HepG2 (cell line): ENCODE measurements around the gene HLA-DQA1. TPM values are rescaled to one million over a fixed set of nuclear protein-coding genes. Genes with fewer than 3 reads are reported as not detected.

Experiments used
- ATAC-seq: fragments of 200-7000 bp; cut with Tn5 transposase; 3 replicates; pipeline ENCODE4 v1.9.1; 2020; ENCODE audit warnings: mild to moderate bottlenecking, moderate library complexity
- BruUV-seq: library from RNA; stranded (reverse); fragments of 400-500 nt; replicated peaks from 2 replicates; lab custom pipeline; 2021; lab: Mats Ljungman, UMichigan
- CTCF ChIA-PET: fragments of 300-600 bp; formaldehyde crosslinking; extraction: SDS; loops from one replicate; lab custom pipeline; 2021; ENCODE audit warnings: low total read pairs, inconsistent platforms, low intra/inter-chr PET ratio; lab: Yijun Ruan, JAX
- POLR2A ChIA-PET: fragments of 350-600 bp; sonication (Branson Sonifier 250); formaldehyde crosslinking; loops from one replicate; lab custom pipeline; 2020; ENCODE audit warnings: antibody characterized with exemption, inconsistent platforms; lab: Yijun Ruan, JAX
- DNase-seq: peaks from one replicate; pipeline ENCODE4 v3.0.0-alpha.2; 2015; ENCODE audit warnings: low spot score
- FAIRE-seq: peaks from 3 replicates; lab custom pipeline; 2011; peaks lifted over from hg19 to GRCh38; lab: Jason Lieb, UNC
- H2AFZ ChIP-seq: one replicate; pipeline ENCODE4 v1.6.1; 2011; ENCODE audit warnings: low read length, inconsistent platforms
- H3K27ac ChIP-seq: fragments of 300-600 bp; 3 replicates; pipeline ENCODE4 v1.8.0; 2011; ENCODE audit warnings: mixed run types, mild to moderate bottlenecking, mixed read lengths, low read length, inconsistent platforms; ENCODE audit not compliant: insufficient read depth; ENCODE audit errors: extremely low read length
- H3K27me3 ChIP-seq, 2 experiments: fragments of 200-600 bp in 1 of 2; 2 replicates in 1 of 2; 3 replicates in 1 of 2; pipeline versions ENCODE4 v1.6.0 to v1.8.0; 2011; ENCODE audit warnings: low read length in 2 of 2, mild to moderate bottlenecking in 2 of 2, moderate library complexity in 2 of 2, inconsistent platforms in 1 of 2; ENCODE audit not compliant: insufficient read depth in 2 of 2, control insufficient read depth in 1 of 2
- H3K36me3 ChIP-seq, 2 experiments: fragments of 200-600 bp in 1 of 2; replicated peaks in 1 of 2; 2 replicates in 1 of 2; 3 replicates in 1 of 2; pipeline versions ENCODE4 v1.5.1 to v1.8.0; 2011; ENCODE audit warnings: low read length in 2 of 2, inconsistent platforms in 1 of 2; ENCODE audit not compliant: insufficient read depth in 2 of 2, control insufficient read depth in 1 of 2
- H3K4me1 ChIP-seq: 2 replicates; pipeline ENCODE4 v1.5.1; 2012; ENCODE audit warnings: low read length, inconsistent platforms; ENCODE audit not compliant: insufficient read depth
- H3K4me2 ChIP-seq: 2 replicates; pipeline ENCODE4 v1.6.0; 2011; ENCODE audit warnings: low read depth, low read length, inconsistent platforms
- H3K4me3 ChIP-seq, 3 experiments: fragments of 200-600 bp in 1 of 3; sonication (generic), shearing (Covaris generic) in 1 of 3; replicated peaks in 1 of 3; 2 replicates each; pipeline ENCODE4 v1.5.1; 2011 to 2016; ENCODE audit warnings: low read length in 3 of 3, inconsistent platforms in 2 of 3, low read depth in 2 of 3, mild to moderate bottlenecking in 2 of 3, control low read depth in 1 of 3, mixed read lengths in 1 of 3; ENCODE audit not compliant: insufficient read depth in 1 of 3
- H3K79me2 ChIP-seq: one replicate; pipeline ENCODE4 v1.6.1; 2011; ENCODE audit warnings: low read length, inconsistent platforms; ENCODE audit not compliant: insufficient read depth
- H3K9ac ChIP-seq: 2 replicates; pipeline ENCODE4 v1.6.0; 2011; ENCODE audit warnings: mild to moderate bottlenecking, low read depth, low read length, inconsistent platforms; ENCODE audit not compliant: insufficient read depth
- H3K9me3 ChIP-seq: 2 replicates; pipeline ENCODE4 v1.5.1; 2012; ENCODE audit warnings: mild to moderate bottlenecking, low read length
- H4K20me1 ChIP-seq: 2 replicates; pipeline ENCODE4 v1.6.0; 2011; ENCODE audit warnings: inconsistent platforms, mild to moderate bottlenecking, low read length, moderate library complexity; ENCODE audit not compliant: insufficient read depth
- ATRX ChIP-seq: sonication (generic); formaldehyde crosslinking; IDR thresholded peaks from 2 replicates; pipeline ENCODE4 v1.4.0; 2020; ENCODE audit warnings: missing genetic modification reagents, borderline replicate concordance
- GATA4 ChIP-seq: sonication (generic); IDR thresholded peaks from 2 replicates; pipeline ENCODE4 v1.6.1; 2016; ENCODE audit warnings: antibody characterized with exemption, low read depth, borderline replicate concordance
- JUN ChIP-seq: sonication (generic); formaldehyde crosslinking; IDR thresholded peaks from 2 replicates; pipeline ENCODE4 v1.4.0; 2020; ENCODE audit warnings: mild to moderate bottlenecking, missing genetic modification reagents
- MEIS2 ChIP-seq: sonication (generic); formaldehyde crosslinking; IDR thresholded peaks from 2 replicates; pipeline ENCODE4 v1.9.0; 2021; ENCODE audit warnings: mild to moderate bottlenecking, missing genetic modification reagents
- NCOA5 ChIP-seq: sonication (generic); formaldehyde crosslinking; IDR thresholded peaks from 2 replicates; pipeline ENCODE4 v1.4.0; 2020; ENCODE audit warnings: missing genetic modification reagents
- PCBP1 ChIP-seq: fragments of 200-400 bp; formaldehyde crosslinking; IDR thresholded peaks from 2 replicates; pipeline ENCODE4 v1.6.1; 2017; ENCODE audit warnings: mild to moderate bottlenecking, low read depth, low read length, borderline replicate concordance
- ZKSCAN5 ChIP-seq: sonication (generic); formaldehyde crosslinking; IDR thresholded peaks from 2 replicates; pipeline ENCODE4 v1.5.1; 2020; ENCODE audit warnings: mild to moderate bottlenecking, missing genetic modification reagents
- ZNF687 ChIP-seq: sonication (generic); formaldehyde crosslinking; IDR thresholded peaks from 2 replicates; pipeline ENCODE4 v1.5.1; 2020; ENCODE audit warnings: mild to moderate bottlenecking, missing genetic modification reagents, moderate library complexity
- WGBS: methylation state at CpG from one replicate; pipeline ENCODE4 v1.1.6; 2017; ENCODE audit warnings: low lambda C conversion rate; 5-methylcytosine and 5-hydroxymethylcytosine counted together
- in situ Hi-C: cut with HindIII; loops from 2 replicates; pipeline ENCODE4 v1.10.0; 2017; ENCODE audit warnings: low pct_unique_long_range_greater_than_20kb; ENCODE audit not compliant: extremely low pct_ligation_motif_present
- intact Hi-C: fragments of 100-400 bp; cut with micrococcal nuclease; formaldehyde crosslinking; loops from one replicate; pipeline ENCODE4 v1.10.0; 2022; ENCODE audit not compliant: unreplicated experiment
- polyA plus RNA-seq, 8 experiments: library from polyadenylated mRNA; depleted of rRNA in 3 of 8; stranded (reverse) in 7 of 8; unstranded in 1 of 8; fragments of >200 nt; fragmentation: Illumina TruSeq in 4 of 8; extraction: Trizol in 4 of 8; gene quantifications; 2 replicates each; pipeline versions ENCODE4 v1.2.1 to v1.2.3, GENCODE V29; 2011 to 2016; ENCODE audit warnings: low read depth in 4 of 8, missing spikeins in 1 of 8, mixed read lengths in 1 of 8; ENCODE audit not compliant: insufficient read depth in 1 of 8
- total RNA-seq, 5 experiments: library from RNA; depleted of rRNA; stranded (reverse); fragments of >200 nt; fragmentation: Illumina TruSeq; extraction: Trizol; gene quantifications; 2 replicates each; pipeline ENCODE4 v1.2.3, GENCODE V29; 2016; ENCODE audit warnings: low read depth in 1 of 5
- TF ChIP-seq, protein P1 (sequence below): sonication (generic); formaldehyde crosslinking; IDR thresholded peaks from 2 replicates; pipeline ENCODE4 v1.4.0; 2020; ENCODE audit warnings: mild to moderate bottlenecking, low read depth, missing genetic modification reagents

The HLA-DQA1 gene
- total and polyA plus RNA-seq, 2 of the 13 experiments (the other 11 are each of a cell fraction or from before 2014, with no cell fraction given): not detected

- no TSS peak for BruUV-seq
Observed at GRCh38 chr6:32645047-32645703, 8.0 kb downstream of the HLA-DQA1 start.

DNA sequence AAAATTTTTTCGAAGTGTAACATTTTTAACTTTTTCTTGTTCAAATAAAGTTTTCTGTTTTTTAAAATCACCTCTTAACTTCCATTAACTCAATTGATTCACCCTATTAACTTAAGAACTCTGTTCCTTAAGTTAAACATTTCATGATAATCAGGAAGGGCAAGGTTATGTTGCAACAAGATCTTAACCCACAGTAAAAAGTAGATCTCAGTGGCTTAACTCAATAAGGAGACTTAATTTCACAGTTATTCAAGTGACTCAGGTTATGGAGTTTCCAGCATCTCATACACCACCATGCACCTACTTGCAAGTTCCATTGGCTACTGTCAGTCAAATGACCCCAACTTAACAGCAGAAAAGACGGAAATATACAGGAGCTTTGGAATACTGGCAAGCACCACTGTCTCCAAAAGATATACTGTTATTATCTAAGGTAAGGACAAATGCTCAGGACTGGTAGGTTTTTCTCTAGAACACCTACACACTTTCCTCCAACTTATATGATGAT lies 18.1 kb downstream of the HLA-DQA1 start:
- H3K79me2 ChIP-seq: no peaks in the 10 kb centered on the region
- H2AFZ ChIP-seq: no peak overlapping the region
- no peaks in the 10 kb centered on the region for H3K27me3 ChIP-seq
- intact Hi-C loops (no loop called here), in situ Hi-C loops (no loop called here)
- no peaks in the 10 kb centered on the region for H3K36me3 ChIP-seq
- H3K4me3 ChIP-seq: no peak overlapping the region
- H3K4me2 ChIP-seq: no peak overlapping the region
- ATAC-seq (no peak), FAIRE-seq (no peak), DNase-seq (no peak)
- H4K20me1 ChIP-seq: no peaks in the 10 kb centered on the region
- H3K27ac ChIP-seq: no peak overlapping the region
- H3K9me3 ChIP-seq: no peaks in the 10 kb centered on the region
- ChIA-PET CTCF (no interaction called here), POLR2A (no interaction called here)
- peaks cover 7% of the 10 kb centered on the region; the same call in 1 of the 2 replicates for H3K4me1 ChIP-seq
- BruUV-seq: no TSS peak
- WGBS: 0% methylated on average over 2 of the region's 2 CpGs
- no peak overlapping the region for H3K9ac ChIP-seq
- no peak for TF ChIP-seq NCOA5 (CRISPR knock-in tag)
- no peak for TF ChIP-seq ZNF687 (CRISPR knock-in tag)
- TF ChIP-seq, protein P1, sequence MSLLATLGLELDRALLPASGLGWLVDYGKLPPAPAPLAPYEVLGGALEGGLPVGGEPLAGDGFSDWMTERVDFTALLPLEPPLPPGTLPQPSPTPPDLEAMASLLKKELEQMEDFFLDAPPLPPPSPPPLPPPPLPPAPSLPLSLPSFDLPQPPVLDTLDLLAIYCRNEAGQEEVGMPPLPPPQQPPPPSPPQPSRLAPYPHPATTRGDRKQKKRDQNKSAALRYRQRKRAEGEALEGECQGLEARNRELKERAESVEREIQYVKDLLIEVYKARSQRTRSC: no peak
- no peak for TF ChIP-seq PCBP1

More at GRCh38 chr6:32645047-32645703, 8.0 kb downstream of the HLA-DQA1 start:
- no peak for FAIRE-seq
- Histone ChIP-seq H3K27me3 (peaks cover 0 to 6% of the 10 kb centered on the region in 2 experiments; a peak in 1 of 5 replicates), H4K20me1 (no peaks in the 10 kb centered on the region), H2AFZ (no peak overlapping the region), H3K9ac (no peak overlapping the region), H3K4me3 (no peak overlapping the region), H3K9me3 (no peaks in the 10 kb centered on the region), H3K79me2 (no peaks in the 10 kb centered on the region), H3K4me2 (no peak overlapping the region), H3K27ac (no peak overlapping the region), H3K36me3 (no peaks in the 10 kb centered on the region), H3K4me1 (no peaks in the 10 kb centered on the region)
- ChIA-PET POLR2A (no interaction called here), CTCF (no interaction called here)
- intact Hi-C loops (no loop called here), in situ Hi-C loops (no loop called here)
- no peak for ATAC-seq
- no peak for TF ChIP-seq MEIS2 (CRISPR knock-in tag)
- no peak for TF ChIP-seq GATA4
- TF ChIP-seq ZKSCAN5 (CRISPR knock-in tag): no peak
- TF ChIP-seq JUN (CRISPR knock-in tag): no peak
- TF ChIP-seq ATRX: no peak
- 9% methylated on average over 6 of the region's 6 CpGs for WGBS
- DNase-seq: no peak
